SU-DHL-6 (cell line): ENCODE measurements around the gene NTRK1.

Experiments used
- EZH2phosphoT487 ChIP-seq: fragments of 200-600 bp; sonication (generic), shearing (Covaris generic); conservative IDR thresholded peaks from 2 replicates; pipeline ENCODE4 v1.6.1; 2018; ENCODE audit warnings: mild to moderate bottlenecking, antibody characterized with exemption, low read length, moderate library complexity, mixed read lengths
- TF ChIP-seq, protein P1 (sequence below): fragments of 200-600 bp; sonication (generic); IDR thresholded peaks from one replicate; pipeline ENCODE4 v1.5.1; 2017; ENCODE audit warnings: antibody characterized with exemption, mild to moderate bottlenecking, low read length, moderate library complexity; ENCODE audit not compliant: insufficient read depth, poor library complexity, severe bottlenecking

DNA sequence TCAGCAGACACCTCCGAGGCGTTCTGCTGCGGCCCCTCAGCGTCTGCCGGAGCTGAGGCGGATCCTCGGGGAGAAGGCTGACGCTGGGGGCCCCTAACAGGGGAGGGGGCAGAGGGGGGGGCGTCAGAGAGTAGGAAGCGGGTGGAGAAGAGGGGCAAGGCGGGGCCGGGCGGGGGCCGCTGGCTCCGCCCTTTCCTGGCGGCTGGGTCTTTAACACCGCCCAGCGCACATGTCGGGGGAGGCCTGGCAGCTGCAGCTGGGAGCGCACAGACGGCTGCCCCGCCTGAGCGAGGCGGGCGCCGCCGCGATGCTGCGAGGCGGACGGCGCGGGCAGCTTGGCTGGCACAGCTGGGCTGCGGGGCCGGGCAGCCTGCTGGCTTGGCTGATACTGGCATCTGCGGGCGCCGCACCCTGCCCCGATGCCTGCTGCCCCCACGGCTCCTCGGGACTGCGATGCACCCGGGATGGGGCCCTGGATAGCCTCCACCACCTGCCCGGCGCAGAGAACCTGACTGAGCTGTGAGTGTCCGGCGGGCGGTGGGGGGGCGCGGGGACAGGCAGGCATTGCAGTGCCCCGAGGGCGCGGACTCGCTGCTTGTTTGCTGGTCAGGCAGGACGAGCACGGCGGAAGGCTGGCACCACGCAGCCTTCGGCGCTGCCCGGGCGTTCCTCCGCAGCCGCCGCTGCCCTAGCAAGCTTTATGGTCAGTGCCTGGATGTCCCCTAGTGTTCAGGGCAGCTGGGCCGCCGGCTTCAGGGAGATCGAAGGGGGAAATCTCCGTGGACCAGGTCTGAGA is at the start of gene NTRK1:
- TF ChIP-seq, protein P1, sequence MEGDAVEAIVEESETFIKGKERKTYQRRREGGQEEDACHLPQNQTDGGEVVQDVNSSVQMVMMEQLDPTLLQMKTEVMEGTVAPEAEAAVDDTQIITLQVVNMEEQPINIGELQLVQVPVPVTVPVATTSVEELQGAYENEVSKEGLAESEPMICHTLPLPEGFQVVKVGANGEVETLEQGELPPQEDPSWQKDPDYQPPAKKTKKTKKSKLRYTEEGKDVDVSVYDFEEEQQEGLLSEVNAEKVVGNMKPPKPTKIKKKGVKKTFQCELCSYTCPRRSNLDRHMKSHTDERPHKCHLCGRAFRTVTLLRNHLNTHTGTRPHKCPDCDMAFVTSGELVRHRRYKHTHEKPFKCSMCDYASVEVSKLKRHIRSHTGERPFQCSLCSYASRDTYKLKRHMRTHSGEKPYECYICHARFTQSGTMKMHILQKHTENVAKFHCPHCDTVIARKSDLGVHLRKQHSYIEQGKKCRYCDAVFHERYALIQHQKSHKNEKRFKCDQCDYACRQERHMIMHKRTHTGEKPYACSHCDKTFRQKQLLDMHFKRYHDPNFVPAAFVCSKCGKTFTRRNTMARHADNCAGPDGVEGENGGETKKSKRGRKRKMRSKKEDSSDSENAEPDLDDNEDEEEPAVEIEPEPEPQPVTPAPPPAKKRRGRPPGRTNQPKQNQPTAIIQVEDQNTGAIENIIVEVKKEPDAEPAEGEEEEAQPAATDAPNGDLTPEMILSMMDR: no peak
- no peak for TF ChIP-seq EZH2phosphoT487
